Gastroesophageal sphincter (tissue), 3 donors: ENCODE results near the gene MATN4.

Experiments
- POLR2A ChIP-seq, 2 donors: fragments of 450-650 bp; IDR thresholded peaks; one replicate each; pipeline ENCODE4 v1.6.1; 2017; ENCODE audit warnings: antibody characterized with exemption in 2 of 2, mild to moderate bottlenecking in 2 of 2, moderate library complexity in 1 of 2
- POLR2AphosphoS5 ChIP-seq: sonication (generic); formaldehyde crosslinking; IDR thresholded peaks from one replicate; pipeline ENCODE4 v1.6.1; 2017; ENCODE audit warnings: antibody characterized with exemption
- TF ChIP-seq, protein P1 (sequence below), 4 experiments: fragments of 200-600 bp in 2 of 4; fragments of 450-650 bp in 2 of 4; sonication (generic) in 1 of 4; IDR thresholded peaks; one replicate each; pipeline ENCODE4 v1.5.1; 2017 to 2019; ENCODE audit warnings: antibody characterized with exemption in 4 of 4, mild to moderate bottlenecking in 2 of 4, moderate library complexity in 2 of 4

DNA sequence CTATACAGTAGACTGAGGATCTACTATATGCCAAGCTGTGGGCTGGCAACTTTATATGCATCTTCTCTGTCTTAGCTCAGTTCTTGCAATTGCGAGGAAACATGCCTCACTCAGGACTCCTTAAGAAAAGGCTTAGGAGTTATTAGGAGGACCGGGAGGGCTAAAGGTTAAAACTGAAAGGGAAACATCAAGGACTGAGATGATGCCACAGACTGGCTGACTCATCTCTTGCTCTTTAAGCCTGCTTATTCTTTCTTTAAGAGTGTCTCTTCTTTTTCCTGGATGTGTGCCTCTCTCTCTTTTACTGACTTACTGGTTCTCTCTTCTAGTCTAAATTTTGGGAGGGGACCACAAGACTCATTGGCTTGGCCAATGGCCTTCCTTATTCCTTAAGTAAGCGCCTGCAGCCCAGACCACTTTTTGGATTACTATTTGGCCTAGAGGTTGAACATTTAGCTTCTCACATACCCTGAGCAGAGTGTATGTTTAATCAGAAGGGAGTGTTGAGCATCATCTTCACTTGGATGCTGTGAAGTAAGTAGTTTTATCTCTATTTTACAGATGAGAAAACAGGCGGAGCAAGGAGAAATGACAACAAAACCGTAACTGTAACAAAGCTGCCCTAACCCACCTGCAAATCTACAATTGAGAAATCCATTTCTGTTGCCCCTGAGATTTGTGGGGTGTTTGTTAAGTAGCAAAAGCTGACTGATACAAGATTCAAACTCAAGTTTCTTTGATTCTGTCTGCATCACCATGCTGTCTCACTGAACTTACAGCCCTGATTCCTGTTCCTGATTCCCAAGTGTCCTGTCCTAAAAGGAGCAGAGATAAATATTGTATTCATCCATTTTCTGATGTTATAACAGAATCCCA, 47.3 kb upstream of the MATN4 start:
- TF ChIP-seq, protein P1, sequence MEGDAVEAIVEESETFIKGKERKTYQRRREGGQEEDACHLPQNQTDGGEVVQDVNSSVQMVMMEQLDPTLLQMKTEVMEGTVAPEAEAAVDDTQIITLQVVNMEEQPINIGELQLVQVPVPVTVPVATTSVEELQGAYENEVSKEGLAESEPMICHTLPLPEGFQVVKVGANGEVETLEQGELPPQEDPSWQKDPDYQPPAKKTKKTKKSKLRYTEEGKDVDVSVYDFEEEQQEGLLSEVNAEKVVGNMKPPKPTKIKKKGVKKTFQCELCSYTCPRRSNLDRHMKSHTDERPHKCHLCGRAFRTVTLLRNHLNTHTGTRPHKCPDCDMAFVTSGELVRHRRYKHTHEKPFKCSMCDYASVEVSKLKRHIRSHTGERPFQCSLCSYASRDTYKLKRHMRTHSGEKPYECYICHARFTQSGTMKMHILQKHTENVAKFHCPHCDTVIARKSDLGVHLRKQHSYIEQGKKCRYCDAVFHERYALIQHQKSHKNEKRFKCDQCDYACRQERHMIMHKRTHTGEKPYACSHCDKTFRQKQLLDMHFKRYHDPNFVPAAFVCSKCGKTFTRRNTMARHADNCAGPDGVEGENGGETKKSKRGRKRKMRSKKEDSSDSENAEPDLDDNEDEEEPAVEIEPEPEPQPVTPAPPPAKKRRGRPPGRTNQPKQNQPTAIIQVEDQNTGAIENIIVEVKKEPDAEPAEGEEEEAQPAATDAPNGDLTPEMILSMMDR (IDR thresholded peaks at IDR 0.05) = no peak
- no peak for TF ChIP-seq POLR2A (IDR thresholded peaks at IDR 0.05)
- TF ChIP-seq POLR2AphosphoS5 = peak; percentile 75
